Fibroblast of skin of right biceps (primary cell): Measurements from ENCODE around the gene LTBP2.

Source experiments
- DNase-seq: peaks from one replicate; pipeline ENCODE4 v3.0.0-alpha.2; 2013

Gene LTBP2

GRCh38 chr14:74503291-74503937 is 108.6 kb downstream of the LTBP2 start:
- no peak for DNase-seq

- peak; percentile 49 for DNase-seq
These were observed 109.6 kb downstream of the LTBP2 start for GRCh38 chr14:74502236-74503019.

DNA sequence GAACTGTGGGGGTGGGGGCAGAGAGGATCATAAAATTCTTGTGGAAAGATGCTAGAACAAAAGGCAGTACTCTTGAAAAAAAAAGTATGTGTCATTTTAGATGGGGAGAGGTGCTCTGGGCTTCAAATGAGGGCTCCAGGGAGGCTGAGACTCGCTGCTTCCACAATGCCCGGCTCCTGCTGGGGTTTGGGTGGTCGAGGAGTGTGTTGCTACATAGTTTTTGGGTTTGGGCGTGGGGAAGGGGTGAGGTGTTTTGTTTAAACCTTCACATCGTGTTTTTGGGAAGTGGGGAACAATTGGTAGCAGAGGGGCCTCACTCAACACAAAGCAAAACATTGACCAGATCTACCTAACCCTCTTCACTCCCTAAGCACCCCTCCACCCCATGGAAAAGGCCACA is 110.3 kb downstream of the LTBP2 start:
- no peak for DNase-seq

DNA sequence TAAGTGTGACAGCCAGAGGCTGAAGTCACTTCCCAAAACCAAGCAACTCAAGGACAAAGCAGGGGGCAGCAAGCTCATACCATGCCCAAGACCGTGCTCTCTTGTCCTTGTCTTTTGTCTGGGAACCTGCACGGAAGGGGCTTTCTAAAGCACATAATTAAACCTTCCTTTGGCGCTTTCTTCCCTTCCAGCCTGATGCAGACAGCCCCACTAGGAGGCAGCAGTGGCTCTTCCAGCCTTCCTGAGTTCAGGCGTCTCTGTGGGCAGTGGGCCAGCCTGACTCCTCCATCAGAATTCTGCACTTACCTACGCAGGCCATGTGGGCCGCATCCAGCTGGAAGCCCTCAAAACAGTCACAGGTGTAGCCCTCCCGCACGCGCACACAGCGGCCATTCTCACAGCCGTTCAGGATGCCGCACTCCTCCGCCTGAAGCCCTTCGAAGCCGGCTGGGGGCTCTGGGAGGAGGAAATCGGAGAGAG is 110.9 kb downstream of the LTBP2 start:
- peak; percentile 85 for DNase-seq

DNA sequence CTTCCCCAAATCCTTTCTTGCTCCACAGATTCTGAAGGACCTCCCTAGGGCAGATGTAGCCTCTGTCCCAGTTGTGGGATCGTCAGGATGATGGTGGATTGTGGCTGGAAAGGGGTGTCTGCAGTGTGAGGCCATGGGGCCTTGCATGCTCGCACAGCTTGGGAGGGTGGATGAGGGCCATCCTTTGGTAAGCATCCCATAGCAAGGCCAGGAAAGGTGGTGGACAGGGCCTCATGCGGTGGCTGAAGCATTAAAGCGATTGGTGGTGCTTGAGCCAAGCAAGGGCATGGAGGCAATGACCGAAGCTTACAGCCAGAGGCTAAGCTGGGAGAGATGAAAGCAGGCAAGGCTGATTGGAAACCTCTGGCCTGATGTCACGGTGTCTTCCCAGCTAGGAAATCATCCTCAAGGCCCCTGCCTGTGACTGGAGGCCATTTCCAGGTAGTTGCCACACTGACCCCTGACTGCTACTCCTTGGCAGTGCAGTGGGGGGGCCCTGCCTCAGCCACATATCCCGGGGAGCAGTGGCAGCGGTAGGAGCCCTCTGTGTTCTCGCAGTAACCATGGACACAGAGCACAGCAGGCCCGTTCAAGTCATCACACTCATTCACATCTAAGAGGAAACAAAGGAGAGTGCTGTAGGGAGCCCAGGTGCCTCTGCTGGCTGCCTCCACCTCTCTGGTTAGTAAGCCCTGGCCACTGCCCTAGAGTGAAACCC is 111.5 kb downstream of the LTBP2 start:
- DNase-seq = no peak

- no peak for DNase-seq
These were observed 116.7 kb downstream of the LTBP2 start for GRCh38 chr14:74495356-74495755.

DNA sequence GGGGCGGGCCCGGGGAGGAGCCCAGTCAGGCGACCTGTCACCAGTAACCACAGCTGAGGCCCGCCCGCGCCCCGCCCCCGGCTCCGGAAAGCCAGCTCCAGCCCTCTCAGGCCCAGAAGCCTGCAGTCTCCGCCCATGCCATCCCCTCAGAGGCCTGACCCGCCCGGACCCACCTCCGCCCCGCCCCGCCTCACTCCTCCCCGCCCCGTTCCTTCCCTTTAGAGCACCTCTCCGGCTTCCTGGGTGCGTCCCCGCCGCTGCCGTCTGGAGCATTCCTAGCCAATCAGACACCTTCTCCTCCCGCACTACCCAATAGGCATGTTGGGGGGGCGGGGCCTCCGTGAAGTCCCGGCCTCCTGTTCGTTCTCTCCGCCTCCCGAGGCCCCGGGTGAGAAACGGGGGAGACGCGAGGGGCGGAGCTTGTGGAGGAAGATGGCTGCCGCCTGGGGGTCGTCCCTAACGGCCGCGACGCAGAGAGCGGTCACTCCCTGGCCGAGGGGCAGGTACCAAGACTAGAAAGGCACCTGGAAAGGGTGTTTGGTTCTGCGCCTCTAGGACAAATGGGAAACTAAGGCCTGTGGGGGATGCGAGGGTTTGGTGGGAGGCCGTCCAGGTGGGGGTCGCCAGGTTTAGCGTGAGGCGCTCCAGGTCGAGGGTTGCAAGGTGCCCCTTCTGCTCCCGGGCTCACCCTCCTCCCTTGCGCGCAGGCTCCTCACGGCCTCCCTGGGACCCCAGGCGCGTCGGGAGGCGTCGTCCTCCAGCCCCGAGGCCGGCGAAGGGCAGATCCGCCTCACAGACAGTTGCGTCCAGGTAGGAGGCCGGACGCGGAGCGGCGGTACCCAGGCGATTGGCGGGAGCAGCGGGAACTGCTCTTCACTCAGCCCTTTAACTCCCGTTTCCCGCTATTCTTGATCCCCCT is 118.4 kb downstream of the LTBP2 start, which contains the start of gene ISCA2:
TSS of gene ISCA2 (plus strand) at position 423 of the 919 bp plus-strand sequence. CDS start at position 433, 10 bp downstream.
- peak; percentile 100 for DNase-seq

- DNase-seq = no peak
These were observed 119.2 kb downstream of the LTBP2 start, which contains the start of gene NPC2 for GRCh38 chr14:74492776-74493342. NPC2 (minus strand) TSS chr14:74493305; CDS start chr14:74493274, 31 bp downstream.

DNA sequence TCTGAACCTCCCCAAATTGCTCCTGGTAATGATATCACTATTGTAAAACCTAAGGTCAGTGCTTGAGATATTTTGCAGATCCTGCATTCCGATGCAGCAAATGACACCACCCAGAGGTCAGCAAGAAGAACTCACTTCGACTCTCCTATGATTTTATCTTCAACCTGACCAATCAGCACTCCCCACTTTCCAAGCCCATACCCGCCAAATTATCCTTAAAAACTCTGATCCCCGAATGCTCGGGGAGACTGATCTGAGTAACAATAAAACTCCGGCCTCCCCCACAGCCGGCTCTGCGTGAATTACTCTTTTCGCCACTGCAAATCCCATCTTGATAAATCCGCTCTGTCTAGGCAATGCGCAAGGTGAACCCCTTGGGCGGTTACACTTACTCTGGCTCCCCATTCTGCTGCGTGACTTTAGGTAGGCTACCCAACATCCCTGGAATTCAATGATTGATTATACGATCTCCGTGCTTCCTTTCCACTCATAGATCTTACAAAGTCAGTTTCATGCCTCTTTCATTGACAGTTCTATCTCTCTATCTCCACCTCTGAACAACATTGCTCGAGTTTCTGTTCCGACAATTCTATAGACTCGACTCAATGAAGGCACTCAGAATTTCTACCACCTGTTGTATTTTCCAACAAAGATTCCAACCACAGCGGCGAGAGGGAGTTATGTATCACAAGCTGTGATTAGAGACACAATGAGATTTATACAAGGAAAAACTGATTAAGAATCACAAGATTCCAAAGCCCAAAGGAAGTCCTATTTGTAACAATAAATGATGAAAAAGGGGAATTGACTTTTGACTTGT is 119.9 kb downstream of the LTBP2 start:
- DNase-seq = peak; percentile 50

- no peak for DNase-seq
These were observed 121.6 kb downstream of the LTBP2 start for GRCh38 chr14:74490486-74490885.

- DNase-seq = peak; percentile 78
These were observed 123.1 kb downstream of the LTBP2 start for GRCh38 chr14:74488786-74489397.

DNA sequence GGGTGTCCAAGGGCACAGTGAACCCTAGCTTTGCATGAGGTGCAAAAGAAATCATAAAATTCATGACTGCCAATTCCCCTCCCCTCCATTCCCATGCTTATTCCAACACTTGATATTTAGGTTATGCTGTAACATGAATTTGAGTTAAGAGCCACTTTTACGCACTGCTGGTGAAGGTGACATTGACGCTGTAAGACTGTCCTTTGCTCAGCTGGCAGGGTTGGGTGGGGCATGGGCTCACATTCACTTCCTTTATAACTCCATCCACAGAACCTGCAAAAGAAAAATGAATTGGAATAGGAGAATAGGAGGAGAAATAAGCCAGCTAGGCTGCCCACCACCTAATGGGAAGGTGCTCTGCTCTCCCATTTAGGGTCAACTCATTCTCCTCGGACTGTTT is 125.9 kb downstream of the LTBP2 start:
- no peak for DNase-seq

DNA sequence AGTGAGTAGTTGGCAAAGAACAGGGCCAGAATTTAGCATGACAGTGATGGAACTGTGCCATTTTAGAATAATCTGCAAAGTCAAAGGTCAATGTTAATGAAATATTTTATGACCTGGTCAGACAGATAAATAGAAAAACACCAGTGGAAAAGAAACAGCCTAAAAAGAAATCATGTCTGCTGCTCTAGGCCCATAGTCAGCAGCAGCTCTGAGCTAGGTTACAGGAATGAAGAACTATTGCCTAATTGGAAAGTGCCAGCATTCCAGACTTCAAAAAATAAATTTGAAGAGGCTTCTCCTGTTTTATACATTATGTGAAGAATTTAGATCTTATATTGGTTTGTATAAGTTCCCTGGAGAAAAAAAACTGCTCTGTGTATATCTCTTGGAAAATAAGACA is 128.7 kb downstream of the LTBP2 start:
- no peak for DNase-seq

GRCh38 chr14:74482571-74482970 is 129.5 kb downstream of the LTBP2 start:
- DNase-seq = no peak

- no peak for DNase-seq
These were observed 132.0 kb downstream of the LTBP2 start for GRCh38 chr14:74480046-74480445.

GRCh38 chr14:74478996-74479635 is 132.9 kb downstream of the LTBP2 start:
- DNase-seq = peak; percentile 30

DNA sequence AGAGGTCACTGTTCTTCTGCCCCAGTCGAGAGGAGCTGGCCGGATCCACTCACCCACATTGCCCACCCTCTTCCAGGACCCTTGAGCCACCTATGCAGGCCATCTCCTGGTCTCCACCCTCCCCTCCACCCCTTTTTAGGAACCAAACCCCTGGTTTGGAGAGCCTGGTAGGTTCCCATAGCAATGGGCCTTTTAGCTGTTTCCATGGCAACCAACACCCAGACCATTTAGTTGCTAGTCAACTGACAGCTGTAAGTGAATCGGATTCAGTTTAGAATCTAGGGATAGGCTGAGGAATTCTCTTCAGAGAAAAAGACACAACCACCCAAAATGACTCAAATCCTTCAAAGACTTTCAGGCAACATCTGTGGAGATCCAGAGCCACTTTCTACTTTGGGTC is 135.4 kb downstream of the LTBP2 start:
- no peak for DNase-seq

DNA sequence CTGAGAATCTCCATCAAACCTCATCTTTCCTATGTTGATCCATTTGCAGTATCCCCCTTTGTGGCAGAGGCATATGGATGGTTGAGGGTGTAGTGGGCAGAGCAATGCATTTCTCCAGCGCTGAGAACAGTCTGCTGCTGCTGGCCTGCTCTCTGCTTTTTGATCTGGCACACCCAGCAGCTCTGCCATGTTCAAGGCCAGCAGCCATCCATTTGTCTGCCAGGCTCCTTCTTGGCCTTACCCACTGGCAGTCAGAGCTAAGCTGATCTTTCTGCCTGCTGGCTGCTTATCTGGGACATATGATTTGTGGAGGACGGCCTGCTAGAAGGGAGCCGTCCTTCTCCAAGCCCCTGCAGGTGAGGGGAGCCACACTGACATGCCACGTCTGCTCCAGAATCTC is 135.9 kb downstream of the LTBP2 start:
- DNase-seq = no peak

- DNase-seq = peak; percentile 80
These were observed 136.4 kb downstream of the LTBP2 start for GRCh38 chr14:74475678-74476077.

DNA sequence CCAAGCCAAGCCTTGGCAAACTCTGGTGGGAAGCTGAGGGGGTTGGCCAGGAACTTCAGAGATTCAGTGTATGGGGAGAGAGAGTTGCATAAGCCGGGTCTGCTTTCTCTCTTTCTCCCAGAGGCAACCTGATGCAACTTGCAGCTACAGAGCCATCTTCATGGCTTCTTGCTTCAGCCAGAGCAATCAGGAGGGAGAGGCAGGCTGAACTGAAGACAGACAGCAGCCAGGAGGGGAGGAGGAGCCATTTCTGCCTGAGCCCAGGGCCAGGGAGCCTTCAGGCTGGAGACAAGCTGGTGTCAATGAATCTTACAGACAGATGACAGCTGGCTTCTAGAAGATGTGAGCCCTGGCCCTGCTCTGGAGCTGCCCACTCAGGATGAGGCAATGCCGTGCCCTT is 137.7 kb downstream of the LTBP2 start:
- no peak for DNase-seq
